Measurements from ENCODE around the gene PAXX. TPM values are rescaled to one million over a fixed set of nuclear protein-coding genes. Genes with fewer than 3 reads are reported as not detected.

The PAXX gene
- total RNA-seq, 1 donor from 2014 or later, result 50.7 TPM

GRCh38 chr9:136957901-136958300, 34.3 kb upstream of the PAXX start:
- Mint-ChIP-seq H3K4me3 (ENCODE audit: unreplicated experiment) (no peak overlapping the region), H3K4me1 (ENCODE audit: low read depth, unreplicated experiment) (peaks cover 3% of the 10 kb centered on the region), H3K27ac (ENCODE audit: unreplicated experiment) (no peak overlapping the region), H3K9me3 (ENCODE audit: unreplicated experiment) (peaks cover 12% of the 10 kb centered on the region), H3K36me3 (ENCODE audit: unreplicated experiment) (no peaks in the 10 kb centered on the region), H3K27me3 (ENCODE audit: unreplicated experiment) (peaks cover 6% of the 10 kb centered on the region)
- TF ChIP-seq, protein P1, sequence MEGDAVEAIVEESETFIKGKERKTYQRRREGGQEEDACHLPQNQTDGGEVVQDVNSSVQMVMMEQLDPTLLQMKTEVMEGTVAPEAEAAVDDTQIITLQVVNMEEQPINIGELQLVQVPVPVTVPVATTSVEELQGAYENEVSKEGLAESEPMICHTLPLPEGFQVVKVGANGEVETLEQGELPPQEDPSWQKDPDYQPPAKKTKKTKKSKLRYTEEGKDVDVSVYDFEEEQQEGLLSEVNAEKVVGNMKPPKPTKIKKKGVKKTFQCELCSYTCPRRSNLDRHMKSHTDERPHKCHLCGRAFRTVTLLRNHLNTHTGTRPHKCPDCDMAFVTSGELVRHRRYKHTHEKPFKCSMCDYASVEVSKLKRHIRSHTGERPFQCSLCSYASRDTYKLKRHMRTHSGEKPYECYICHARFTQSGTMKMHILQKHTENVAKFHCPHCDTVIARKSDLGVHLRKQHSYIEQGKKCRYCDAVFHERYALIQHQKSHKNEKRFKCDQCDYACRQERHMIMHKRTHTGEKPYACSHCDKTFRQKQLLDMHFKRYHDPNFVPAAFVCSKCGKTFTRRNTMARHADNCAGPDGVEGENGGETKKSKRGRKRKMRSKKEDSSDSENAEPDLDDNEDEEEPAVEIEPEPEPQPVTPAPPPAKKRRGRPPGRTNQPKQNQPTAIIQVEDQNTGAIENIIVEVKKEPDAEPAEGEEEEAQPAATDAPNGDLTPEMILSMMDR (IDR thresholded peaks at IDR 0.05; ENCODE audit: partially characterized antibody, unreplicated experiment), result no peak
- no peak for DNase-seq

DNA sequence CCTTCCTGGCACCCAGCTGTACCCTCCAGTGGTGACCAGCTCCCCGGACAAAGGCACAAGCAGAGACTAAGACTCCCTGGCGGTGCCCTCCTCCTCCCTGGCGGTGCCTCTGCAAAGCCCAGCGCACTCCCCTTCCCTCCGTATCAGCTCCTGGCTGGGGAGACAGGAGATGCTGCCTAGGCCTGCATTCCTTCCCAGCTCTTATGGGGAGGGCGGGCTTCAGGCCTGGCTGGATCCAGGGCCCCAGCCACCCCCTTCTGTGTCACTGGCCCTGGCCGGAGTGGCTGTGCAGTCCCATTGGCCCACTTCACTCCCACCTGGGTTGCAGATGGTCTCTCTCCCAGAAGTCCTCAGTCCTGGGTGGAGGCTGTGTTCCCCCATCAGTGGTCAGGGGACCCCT, 33.7 kb upstream of the PAXX start:
- Mint-ChIP-seq H3K4me1 (ENCODE audit: low read depth, unreplicated experiment) (peaks cover 6% of the 10 kb centered on the region), H3K9me3 (ENCODE audit: unreplicated experiment) (peaks cover 12% of the 10 kb centered on the region), H3K27ac (ENCODE audit: unreplicated experiment) (no peak overlapping the region), H3K4me3 (ENCODE audit: unreplicated experiment) (no peak overlapping the region), H3K27me3 (ENCODE audit: unreplicated experiment) (peaks cover 8% of the 10 kb centered on the region), H3K36me3 (ENCODE audit: unreplicated experiment) (no peaks in the 10 kb centered on the region)
- no peak for DNase-seq
- TF ChIP-seq, protein P1 (IDR thresholded peaks at IDR 0.05; ENCODE audit: partially characterized antibody, unreplicated experiment), result no peak

- Mint-ChIP-seq H3K27me3 (ENCODE audit: unreplicated experiment) (peaks cover 8% of the 10 kb centered on the region), H3K4me3 (ENCODE audit: unreplicated experiment) (no peak overlapping the region), H3K36me3 (ENCODE audit: unreplicated experiment) (no peaks in the 10 kb centered on the region), H3K27ac (ENCODE audit: unreplicated experiment) (no peak overlapping the region), H3K9me3 (ENCODE audit: unreplicated experiment) (peaks cover 12% of the 10 kb centered on the region), H3K4me1 (ENCODE audit: low read depth, unreplicated experiment) (peaks cover 6% of the 10 kb centered on the region)
- TF ChIP-seq, protein P1 (IDR thresholded peaks at IDR 0.05; ENCODE audit: partially characterized antibody, unreplicated experiment), result no peak
- no peak for DNase-seq
Measured at GRCh38 chr9:136958898-136959850, 33.0 kb upstream of the PAXX start.

DNA sequence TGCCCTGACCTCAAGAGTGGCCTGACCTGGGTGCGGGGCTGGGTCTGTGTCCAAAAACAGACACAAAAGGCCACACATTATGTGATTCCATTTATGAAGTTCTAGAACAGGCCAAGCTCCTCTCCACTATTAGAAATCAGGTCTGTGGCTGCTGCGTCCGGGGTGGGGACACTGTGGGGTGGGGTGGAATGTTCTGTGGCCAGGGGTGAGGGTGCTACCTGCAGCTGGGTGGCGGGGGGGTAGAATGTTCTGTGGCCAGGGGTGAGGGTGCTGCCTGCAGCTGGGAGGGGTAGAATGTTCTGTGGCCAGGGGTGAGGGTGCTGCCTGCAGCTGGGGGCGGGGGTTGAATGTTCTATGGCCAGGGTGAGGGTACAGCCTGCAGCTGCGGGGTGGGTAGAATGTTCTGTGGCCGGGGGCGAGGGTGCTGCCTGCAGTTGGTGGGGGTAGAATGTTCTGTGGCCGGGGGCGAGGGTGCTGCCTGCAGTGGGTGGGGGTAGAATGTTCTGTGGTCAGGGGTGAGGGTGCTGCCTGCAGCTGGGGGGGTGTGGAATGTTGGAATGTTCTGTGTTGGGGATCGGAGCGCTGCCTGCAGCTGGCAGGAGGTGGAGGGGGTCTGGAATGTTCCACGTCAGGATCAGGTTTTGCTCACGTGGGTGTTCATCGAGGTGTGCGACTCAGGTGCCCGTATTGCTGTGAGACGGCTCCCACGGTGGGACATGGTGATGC, 31.8 kb upstream of the PAXX start:
- TF ChIP-seq, protein P1 (IDR thresholded peaks at IDR 0.05; ENCODE audit: partially characterized antibody, unreplicated experiment), result no peak
- no peak overlapping the region for H3K27ac Mint-ChIP-seq (ENCODE audit: unreplicated experiment)
- H3K4me3 Mint-ChIP-seq (ENCODE audit: unreplicated experiment), result no peak overlapping the region
- peaks cover 6% of the 10 kb centered on the region for H3K27me3 Mint-ChIP-seq (ENCODE audit: unreplicated experiment)
- no peaks in the 10 kb centered on the region for H3K36me3 Mint-ChIP-seq (ENCODE audit: unreplicated experiment)
- DNase-seq, result no peak
- peaks cover 7% of the 10 kb centered on the region for H3K4me1 Mint-ChIP-seq (ENCODE audit: low read depth, unreplicated experiment)
- H3K9me3 Mint-ChIP-seq (ENCODE audit: unreplicated experiment), result peaks cover 10% of the 10 kb centered on the region

DNA sequence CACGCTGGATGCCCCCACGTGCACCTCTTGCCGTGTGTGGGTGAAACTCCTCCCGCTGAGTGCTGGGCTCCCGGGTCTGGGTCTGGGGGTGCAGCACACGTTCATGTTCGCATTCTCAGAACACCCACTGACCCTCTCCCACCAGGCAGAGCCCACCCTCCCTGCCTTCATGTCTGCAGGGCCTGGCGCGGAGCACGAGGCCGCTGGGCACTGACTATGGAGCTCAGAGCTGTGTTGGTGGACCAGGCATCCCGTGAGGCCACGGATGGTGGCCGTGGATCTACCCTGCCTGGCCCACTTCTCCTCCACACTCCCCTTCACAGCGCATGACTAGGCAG, 31.3 kb upstream of the PAXX start:
- no peaks in the 10 kb centered on the region for H3K36me3 Mint-ChIP-seq (ENCODE audit: unreplicated experiment)
- peaks cover 10% of the 10 kb centered on the region for H3K9me3 Mint-ChIP-seq (ENCODE audit: unreplicated experiment)

More for the DNA sequence above, 31.3 kb upstream of the PAXX start:
- Mint-ChIP-seq H3K27me3 (ENCODE audit: unreplicated experiment) (peaks cover 6% of the 10 kb centered on the region), H3K27ac (ENCODE audit: unreplicated experiment) (no peak overlapping the region), H3K4me1 (ENCODE audit: low read depth, unreplicated experiment) (peaks cover 7% of the 10 kb centered on the region), H3K4me3 (ENCODE audit: unreplicated experiment) (no peak overlapping the region)
- no peak for DNase-seq
- TF ChIP-seq, protein P1 (IDR thresholded peaks at IDR 0.05; ENCODE audit: partially characterized antibody, unreplicated experiment), result no peak
